MG63 (cell line): ENCODE measurements around the gene SCYGR5. TPM values are rescaled to one million over a fixed set of nuclear protein-coding genes. Genes with fewer than 3 reads are reported as not detected.
"Not testable (repeated sequence)": the region's sequence is repeated elsewhere in the genome, so short reads cannot be mapped to it uniquely, and the experiment has no call there.

Experiments
- DNase-seq: peaks from one replicate; pipeline ENCODE4 v3.0.0-alpha.2; 2020
- H3K27me3 ChIP-seq: fragments of 250-450 bp; sonication (Bioruptor Pico); 2 replicates; pipeline ENCODE4 v1.5.1; 2020; ENCODE audit warnings: mild to moderate bottlenecking, moderate library complexity
- H3K36me3 ChIP-seq: fragments of 250-450 bp; sonication (Bioruptor Pico); 2 replicates; pipeline ENCODE4 v1.5.1; 2020; ENCODE audit warnings: mild to moderate bottlenecking, moderate library complexity
- H3K4me3 ChIP-seq: fragments of 250-450 bp; sonication (Bioruptor Pico); 2 replicates; pipeline ENCODE4 v1.5.1; 2020; ENCODE audit warnings: mild to moderate bottlenecking, moderate library complexity
- H3K9me3 ChIP-seq: fragments of 250-450 bp; sonication (Bioruptor Pico); 2 replicates; pipeline ENCODE4 v1.5.1; 2020; ENCODE audit warnings: mild to moderate bottlenecking, moderate library complexity
- total RNA-seq: library from RNA; depleted of rRNA; stranded (reverse); fragments of >200 nt; shearing (Covaris generic); gene quantifications from 2 replicates; pipeline ENCODE4 v1.2.3, GENCODE V29; 2014; ENCODE audit warnings: low replicate concordance

Gene SCYGR5
- total RNA-seq, 1 experiment from 2014 or later: not detected

GRCh38 chr2:227661025-227661649 is 5.5 kb upstream of the SCYGR5 start:
- Histone ChIP-seq H3K4me3 (no peak overlapping the region), H3K27me3 (no peaks in the 10 kb centered on the region)

GRCh38 chr2:227661827-227662226 is 4.8 kb upstream of the SCYGR5 start:
- Histone ChIP-seq H3K36me3 (no peaks in the 10 kb centered on the region), H3K9me3 (no peaks in the 10 kb centered on the region), H3K4me3 (no peak overlapping the region), H3K27me3 (no peaks in the 10 kb centered on the region)
- DNase-seq: no peak

More at GRCh38 chr2:227661025-227661649, 5.5 kb upstream of the SCYGR5 start:
- Histone ChIP-seq H3K9me3 (no peaks in the 10 kb centered on the region), H3K36me3 (no peaks in the 10 kb centered on the region)
- no peak for DNase-seq

GRCh38 chr2:227665189-227665940 is 1.2 kb upstream of the SCYGR5 start:
- Histone ChIP-seq H3K36me3 (no peaks in the 10 kb centered on the region), H3K9me3 (no peaks in the 10 kb centered on the region), H3K27me3 (no peaks in the 10 kb centered on the region), H3K4me3 (no peak overlapping the region)
- DNase-seq: no peak

- DNase-seq: no peak
- H3K27me3 ChIP-seq: no peaks in the 10 kb centered on the region
- no peak overlapping the region for H3K4me3 ChIP-seq
- H3K36me3 ChIP-seq: no peaks in the 10 kb centered on the region
- H3K9me3 ChIP-seq: no peaks in the 10 kb centered on the region
These were observed 4.7 kb downstream of the SCYGR5 start for GRCh38 chr2:227671170-227671905.

GRCh38 chr2:227673620-227674019 is 7.0 kb downstream of the SCYGR5 start:
- not testable (repeated sequence) for H3K27me3 ChIP-seq, DNase-seq, H3K9me3 ChIP-seq, H3K4me3 ChIP-seq, H3K36me3 ChIP-seq

GRCh38 chr2:227674485-227674884 is 7.9 kb downstream of the SCYGR5 start:
- H3K36me3 ChIP-seq: no peaks in the 10 kb centered on the region

GRCh38 chr2:227677928-227678327 is 11.3 kb downstream of the SCYGR5 start:
- no peak overlapping the region for H3K4me3 ChIP-seq

More at GRCh38 chr2:227674485-227674884, 7.9 kb downstream of the SCYGR5 start:
- H3K9me3 ChIP-seq: no peaks in the 10 kb centered on the region
- DNase-seq: no peak
- H3K4me3 ChIP-seq: no peak overlapping the region
- no peaks in the 10 kb centered on the region for H3K27me3 ChIP-seq

GRCh38 chr2:227684258-227684657 is 17.7 kb downstream of the SCYGR5 start:
- no peaks in the 10 kb centered on the region for H3K9me3 ChIP-seq
- H3K4me3 ChIP-seq: no peak overlapping the region
- H3K36me3 ChIP-seq: no peaks in the 10 kb centered on the region
- no peak for DNase-seq
- H3K27me3 ChIP-seq: no peaks in the 10 kb centered on the region

More at GRCh38 chr2:227677928-227678327, 11.3 kb downstream of the SCYGR5 start:
- H3K9me3 ChIP-seq: no peaks in the 10 kb centered on the region
- DNase-seq: no peak
- no peaks in the 10 kb centered on the region for H3K27me3 ChIP-seq
- no peaks in the 10 kb centered on the region for H3K36me3 ChIP-seq

- no peak for DNase-seq
- Histone ChIP-seq H3K36me3 (no peaks in the 10 kb centered on the region), H3K9me3 (no peaks in the 10 kb centered on the region), H3K4me3 (no peak overlapping the region), H3K27me3 (no peaks in the 10 kb centered on the region; the same call in 1 of the 2 replicates)
These were observed 20.6 kb downstream of the SCYGR5 start for GRCh38 chr2:227687189-227687588.

- Histone ChIP-seq H3K9me3 (0 out of 2 replicates have a peak, but pooled peaks cover 2% of the 10 kb centered on the region), H3K27me3 (no peaks in the 10 kb centered on the region), H3K4me3 (no peak overlapping the region), H3K36me3 (no peaks in the 10 kb centered on the region)
- no peak for DNase-seq
These were observed 30.5 kb downstream of the SCYGR5 start for GRCh38 chr2:227696990-227697679.

- DNase-seq: no peak
- H3K36me3 ChIP-seq: no peaks in the 10 kb centered on the region
- no peaks in the 10 kb centered on the region for H3K27me3 ChIP-seq
- no peaks in the 10 kb centered on the region for H3K9me3 ChIP-seq
- no peak overlapping the region for H3K4me3 ChIP-seq
These were observed 35.0 kb downstream of the SCYGR5 start for GRCh38 chr2:227701556-227701955.

- DNase-seq: peak; percentile 47
- Histone ChIP-seq H3K27me3 (no peaks in the 10 kb centered on the region), H3K9me3 (no peaks in the 10 kb centered on the region), H3K36me3 (no peaks in the 10 kb centered on the region), H3K4me3 (no peak overlapping the region)
These were observed 36.7 kb downstream of the SCYGR5 start for GRCh38 chr2:227703280-227703732.

GRCh38 chr2:227703961-227704360 is 37.4 kb downstream of the SCYGR5 start:
- H3K9me3 ChIP-seq: no peaks in the 10 kb centered on the region
- no peak overlapping the region for H3K4me3 ChIP-seq
- H3K36me3 ChIP-seq: no peaks in the 10 kb centered on the region
- peak; percentile 57 for DNase-seq
- H3K27me3 ChIP-seq: no peaks in the 10 kb centered on the region

GRCh38 chr2:227706859-227707258 is 40.3 kb downstream of the SCYGR5 start:
- H3K4me3 ChIP-seq: no peak overlapping the region

GRCh38 chr2:227707390-227707789 is 40.8 kb downstream of the SCYGR5 start:
- no peak overlapping the region for H3K4me3 ChIP-seq
- no peaks in the 10 kb centered on the region for H3K27me3 ChIP-seq
- H3K36me3 ChIP-seq: no peaks in the 10 kb centered on the region
- no peak for DNase-seq
- H3K9me3 ChIP-seq: no peaks in the 10 kb centered on the region

More at GRCh38 chr2:227706859-227707258, 40.3 kb downstream of the SCYGR5 start:
- H3K36me3 ChIP-seq: no peaks in the 10 kb centered on the region
- DNase-seq: no peak
- no peaks in the 10 kb centered on the region for H3K9me3 ChIP-seq
- H3K27me3 ChIP-seq: no peaks in the 10 kb centered on the region

GRCh38 chr2:227710986-227711385 is 44.4 kb downstream of the SCYGR5 start:
- no peak for DNase-seq
- Histone ChIP-seq H3K27me3 (no peaks in the 10 kb centered on the region), H3K36me3 (no peaks in the 10 kb centered on the region), H3K9me3 (no peaks in the 10 kb centered on the region), H3K4me3 (no peak overlapping the region)

GRCh38 chr2:227713291-227713690 is 46.7 kb downstream of the SCYGR5 start:
- H3K36me3 ChIP-seq: no peaks in the 10 kb centered on the region
- no peak for DNase-seq
- no peak overlapping the region for H3K4me3 ChIP-seq
- no peaks in the 10 kb centered on the region for H3K27me3 ChIP-seq
- no peaks in the 10 kb centered on the region for H3K9me3 ChIP-seq
